Breast epithelium (tissue), 4 donors: ENCODE measurements around the gene FBXO3. TPM values are rescaled to one million over a fixed set of nuclear protein-coding genes. Genes with fewer than 3 reads are reported as not detected.

Experiments
- DNase-seq, 2 donors: peaks; one replicate each; pipeline ENCODE4 v3.0.0-alpha.2; 2019; ENCODE audit warnings: low spot score in 2 of 2
- H3K27ac ChIP-seq, 2 donors: fragments of 200-600 bp; sonication (generic) in 1 of 2; one replicate each; pipeline ENCODE4 v1.5.1; 2016 to 2019; ENCODE audit warnings: mild to moderate bottlenecking in 1 of 2
- H3K27me3 ChIP-seq, 2 donors: fragments of 200-600 bp; sonication (generic) in 1 of 2; one replicate each; pipeline versions ENCODE4 v1.5.1 to v1.6.0; 2017 to 2019; ENCODE audit warnings: control low read depth in 1 of 2, mild to moderate bottlenecking in 1 of 2
- H3K36me3 ChIP-seq: fragments of 200-600 bp; one replicate; pipeline ENCODE4 v1.5.1; 2019
- H3K4me1 ChIP-seq, 2 donors: fragments of 200-600 bp; sonication (generic); one replicate each; pipeline ENCODE4 v1.5.1; 2016 to 2019; ENCODE audit warnings: control low read depth in 1 of 2
- H3K4me3 ChIP-seq, 3 donors: fragments of 200-600 bp; sonication (generic); 1 replicate in 2 of 3; 2 replicates in 1 of 3; pipeline ENCODE4 v1.5.1; 2016 to 2019; ENCODE audit warnings: mild to moderate bottlenecking in 3 of 3, moderate library complexity in 2 of 3
- H3K9me3 ChIP-seq, 2 donors: fragments of 200-600 bp; sonication (generic) in 1 of 2; one replicate each; pipeline ENCODE4 v1.5.1; 2016 to 2019; ENCODE audit warnings: control low read depth in 1 of 2
- CTCF ChIP-seq, 3 donors: fragments of 450-650 bp; IDR thresholded peaks; one replicate each; pipeline ENCODE4 v1.5.1; 2016 to 2017; ENCODE audit warnings: antibody characterized with exemption in 3 of 3, mild to moderate bottlenecking in 3 of 3, moderate library complexity in 3 of 3
- POLR2A ChIP-seq: fragments of 450-650 bp; IDR thresholded peaks from one replicate; pipeline ENCODE4 v1.6.1; 2016; ENCODE audit warnings: antibody characterized with exemption, mild to moderate bottlenecking, moderate library complexity
- POLR2AphosphoS5 ChIP-seq, 3 donors: sonication (generic); formaldehyde crosslinking; IDR thresholded peaks; one replicate each; pipeline ENCODE4 v1.6.1; 2017; ENCODE audit warnings: antibody characterized with exemption in 3 of 3
- intact Hi-C: fragments of 100-400 bp; cut with DNase I; formaldehyde crosslinking; loops from one replicate; pipeline ENCODE4 v1.15.1; 2023; ENCODE audit warnings: low total_unique reads
- total RNA-seq, 3 donors: library from RNA; depleted of rRNA; stranded (reverse); fragments of >200 nt; gene quantifications; one replicate each; pipeline ENCODE4 v1.1.0, GENCODE V29; 2016

The FBXO3 gene
- total RNA-seq, 3 donors from 2014 or later = 35.0 to 60.6 (median 46.9) TPM

DNA sequence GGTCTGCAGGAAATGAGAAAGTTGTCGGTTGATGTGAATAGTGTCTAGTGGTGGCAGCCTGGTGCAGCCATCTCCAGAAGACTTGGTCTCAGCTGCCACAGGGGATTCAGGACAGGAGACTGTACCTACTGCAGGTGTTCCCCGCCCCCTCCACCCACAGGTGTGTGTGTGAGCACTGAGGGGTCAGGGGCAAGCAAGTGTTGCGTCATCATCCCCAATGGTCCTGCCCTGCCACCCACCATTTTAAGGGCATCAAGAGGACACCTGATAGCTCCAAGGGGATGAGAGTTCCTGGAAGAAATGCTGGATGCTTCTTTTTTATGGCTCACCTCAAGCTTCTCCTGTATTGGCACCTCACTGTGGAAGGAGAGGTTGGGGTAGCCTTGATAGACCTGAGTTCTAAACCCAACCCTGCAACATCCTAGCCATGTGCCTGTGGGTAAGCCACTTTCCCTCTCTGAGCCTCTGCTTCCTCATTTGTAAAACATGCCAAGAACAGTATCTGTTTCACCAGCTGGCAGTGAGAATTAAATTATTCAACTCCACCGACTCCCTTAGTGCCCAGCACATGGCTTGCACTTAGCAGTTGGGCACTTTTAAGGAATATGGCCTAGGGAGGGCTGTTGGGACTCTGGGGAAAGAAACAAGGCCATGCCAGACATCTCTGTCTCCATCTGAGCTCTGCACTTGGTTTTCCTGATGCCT lies 79.8 kb downstream of the FBXO3 start:
- TF ChIP-seq POLR2AphosphoS5 (IDR thresholded peaks at IDR 0.05) (no peak), POLR2A (no peak)
- no peaks in the 10 kb centered on the region for H3K9me3 ChIP-seq
- H3K4me1 ChIP-seq = peaks cover 15 to 41% of the 10 kb centered on the region in 2 donors
- no peaks in the 10 kb centered on the region for H3K36me3 ChIP-seq
- DNase-seq = no peak
- no peaks in the 10 kb centered on the region for H3K27me3 ChIP-seq
- intact Hi-C loops = no loop called here
- H3K27ac ChIP-seq = peak overlapping the region; percentile 85 to 91
- H3K4me3 ChIP-seq = no peak overlapping the region

- intact Hi-C loops = no loop called here
- Histone ChIP-seq H3K4me3 (no peak overlapping the region), H3K27ac (peak overlapping the region; percentile 96)
Measured at GRCh38 chr11:33692541-33692940, 81.8 kb downstream of the FBXO3 start.

GRCh38 chr11:33692013-33692504 lies 82.3 kb downstream of the FBXO3 start:
- no peaks in the 10 kb centered on the region for H3K27me3 ChIP-seq
- H3K36me3 ChIP-seq = no peaks in the 10 kb centered on the region
- TF ChIP-seq POLR2A (no peak), CTCF (IDR thresholded peaks at IDR 0.05) (no peak), POLR2AphosphoS5 (IDR thresholded peaks at IDR 0.05) (peak; percentile 56 to 62 (median 59))
- H3K4me1 ChIP-seq = peaks cover 15 to 41% of the 10 kb centered on the region in 2 donors
- intact Hi-C loops = no loop called here
- peak overlapping the region; percentile 96 for H3K27ac ChIP-seq
- DNase-seq = peak in 1 of 2 donors; percentile 87
- H3K4me3 ChIP-seq = peak overlapping the region in 1 of 3 donors; percentile 43
- no peaks in the 10 kb centered on the region for H3K9me3 ChIP-seq

More at GRCh38 chr11:33692541-33692940, 81.8 kb downstream of the FBXO3 start:
- H3K4me1 ChIP-seq = peaks cover 15 to 41% of the 10 kb centered on the region in 2 donors
- no peaks in the 10 kb centered on the region for H3K9me3 ChIP-seq
- H3K27me3 ChIP-seq = no peaks in the 10 kb centered on the region
- TF ChIP-seq CTCF (IDR thresholded peaks at IDR 0.05) (no peak), POLR2A (no peak)
- no peak for DNase-seq
- H3K36me3 ChIP-seq = no peaks in the 10 kb centered on the region

DNA sequence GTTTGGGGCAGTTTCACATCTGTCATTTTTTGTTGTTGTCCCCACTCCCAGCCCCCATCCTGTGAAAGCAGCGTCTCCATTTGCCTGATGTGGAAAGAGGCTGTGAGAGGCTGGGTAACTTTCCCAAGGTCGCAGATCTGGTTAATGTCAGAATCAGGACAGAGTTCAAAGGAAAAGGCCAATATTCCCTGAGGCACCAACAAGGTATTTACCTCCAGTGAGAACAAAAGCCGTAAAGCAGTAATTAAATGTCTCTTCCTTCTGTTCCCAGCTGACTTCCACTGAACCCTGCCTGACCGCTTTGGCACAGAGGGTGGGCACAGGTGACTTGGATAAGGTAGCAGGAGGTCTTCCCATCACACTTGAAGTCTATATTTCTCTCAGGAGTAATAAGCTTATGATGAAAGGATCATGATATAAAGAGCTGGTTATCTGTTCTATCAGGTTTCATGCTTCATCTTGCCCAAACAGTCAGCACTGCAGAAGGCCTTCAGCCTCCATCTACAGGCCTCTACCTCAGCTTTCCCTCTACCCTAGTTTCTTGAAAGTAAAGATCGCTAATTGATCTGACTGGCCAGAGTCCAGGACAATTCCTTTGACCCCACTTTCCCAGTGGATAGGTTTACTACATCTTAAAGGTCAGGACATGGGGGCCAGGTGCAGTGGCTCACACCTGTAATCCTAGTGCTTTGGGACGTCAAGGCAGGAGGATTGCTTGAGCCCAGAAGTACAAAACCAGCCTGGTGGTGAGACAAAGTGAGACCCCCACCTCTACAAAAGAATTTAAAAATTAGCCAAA lies 83.1 kb downstream of the FBXO3 start:
- Histone ChIP-seq H3K4me3 (peak overlapping the region in 1 of 3 donors; percentile 43), H3K9me3 (no peaks in the 10 kb centered on the region), H3K27ac (peak overlapping the region; percentile 96), H3K4me1 (peaks cover 15 to 41% of the 10 kb centered on the region in 2 donors), H3K36me3 (no peaks in the 10 kb centered on the region), H3K27me3 (no peaks in the 10 kb centered on the region)
- intact Hi-C loops = no loop called here
- DNase-seq = no peak
- TF ChIP-seq POLR2AphosphoS5 (IDR thresholded peaks at IDR 0.05) (peak in 2 of 3 donors; percentile 24 to 66), CTCF (IDR thresholded peaks at IDR 0.05) (no peak)

Other genes starting within 250 kb of the FBXO3 start
- gene C11orf91, start 73.7 kb downstream of the FBXO3 start, total RNA-seq = not detected
- gene CD59, start 38.1 kb downstream of the FBXO3 start, total RNA-seq = 100 to 1,000 TPM; 296 to 563 (median 375) TPM
- gene LMO2, start 117.6 kb upstream of the FBXO3 start, total RNA-seq = 10 to 100 TPM; 19.5 to 21.9 (median 20.0) TPM